Activated T-helper 9 cell treated with anti-CD3 and anti-CD28 coated beads, Interleukin-2, amount 50 U/mL, for 16 hours (primary cell): ENCODE results near the gene AARS2.

Experiments
- DNase-seq: peaks from one replicate; pipeline ENCODE4 v3.0.0-alpha.2; 2020; ENCODE audit warnings: low read depth

The AARS2 gene

DNA sequence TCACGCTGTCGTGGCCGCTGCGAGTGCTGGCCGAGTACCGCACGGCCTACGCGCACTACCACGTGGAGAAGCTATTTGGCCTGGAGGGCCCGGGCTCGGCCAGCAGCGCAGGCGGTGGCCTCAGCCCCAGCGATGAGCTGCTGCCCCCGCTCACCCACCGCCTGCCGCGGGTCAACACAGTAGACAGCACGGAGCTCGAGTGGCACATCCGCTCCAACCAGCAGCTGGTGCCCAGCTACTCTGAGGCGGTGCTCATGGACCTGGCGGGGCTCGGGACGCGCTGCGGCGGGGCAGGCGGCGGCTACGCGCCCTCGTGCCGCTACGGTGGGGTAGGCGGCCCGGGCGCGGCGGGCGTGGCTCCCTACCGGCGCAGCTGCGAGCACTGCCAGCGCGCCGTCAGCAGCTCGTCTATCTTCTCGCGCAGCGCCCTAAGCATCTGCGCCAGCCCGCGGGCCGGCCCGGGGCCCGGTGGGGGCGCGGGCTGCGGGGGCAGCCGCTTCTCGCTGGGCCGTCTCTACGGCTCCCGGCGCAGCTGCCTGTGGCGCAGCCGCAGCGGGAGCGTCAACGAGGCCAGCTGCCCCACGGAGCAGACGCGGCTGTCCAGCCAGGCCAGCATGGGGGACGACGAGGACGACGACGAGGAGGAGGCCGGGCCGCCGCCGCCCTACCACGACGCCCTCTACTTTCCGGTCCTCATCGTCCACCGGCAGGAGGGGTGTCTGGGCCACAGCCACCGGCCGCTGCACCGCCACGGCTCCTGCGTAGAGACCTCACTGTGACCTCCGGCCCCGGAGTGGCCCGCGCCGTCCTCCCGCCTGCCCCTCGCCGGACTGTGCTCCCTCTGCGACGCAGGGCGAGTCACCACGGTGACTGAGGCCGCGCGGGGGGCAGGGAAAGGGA lies 37.1 kb downstream of the AARS2 start:
- DNase-seq = no peak

DNA sequence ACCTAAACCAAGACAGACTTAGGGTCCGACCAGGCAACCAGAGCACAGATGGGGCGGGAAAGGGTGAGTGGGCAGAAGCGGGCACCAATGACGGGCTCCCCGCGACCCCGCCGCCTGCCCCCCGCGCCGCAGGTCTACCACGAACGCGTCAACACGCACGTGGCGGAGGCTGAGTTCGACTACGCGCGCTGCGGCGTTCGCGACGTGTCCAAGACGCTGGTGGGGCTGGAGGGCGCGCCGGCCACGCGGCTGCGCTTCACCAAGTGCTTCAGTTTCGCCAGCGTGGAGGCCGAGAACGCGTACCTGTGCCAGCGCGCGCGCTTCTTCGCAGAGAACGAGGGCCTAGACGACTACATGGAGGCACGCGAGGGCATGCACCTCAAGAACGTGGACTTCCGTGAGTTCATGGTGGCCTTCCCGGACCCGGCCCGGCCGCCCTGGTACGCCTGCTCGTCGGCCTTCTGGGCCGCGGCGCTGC lies 37.8 kb downstream of the AARS2 start:
- DNase-seq = no peak

DNA sequence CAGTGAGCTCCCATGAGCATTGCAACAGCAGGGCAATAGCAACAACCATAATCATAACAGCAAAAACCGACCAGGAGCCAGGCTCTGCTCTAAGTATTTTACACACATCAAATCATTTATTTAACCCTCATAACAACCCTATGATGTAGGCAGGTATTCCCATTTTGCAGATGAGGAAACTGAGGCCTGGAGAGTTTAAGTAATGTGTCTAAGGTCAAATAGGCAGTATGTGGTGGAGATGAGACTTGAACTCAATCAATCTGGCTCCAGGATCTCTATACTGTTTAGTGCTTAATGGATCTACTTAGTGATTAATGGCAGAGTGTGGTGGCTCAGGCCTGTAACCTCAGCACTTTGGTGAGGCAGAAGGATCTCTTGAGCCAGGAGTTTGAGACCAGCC lies 39.5 kb downstream of the AARS2 start:
- DNase-seq = no peak

DNA sequence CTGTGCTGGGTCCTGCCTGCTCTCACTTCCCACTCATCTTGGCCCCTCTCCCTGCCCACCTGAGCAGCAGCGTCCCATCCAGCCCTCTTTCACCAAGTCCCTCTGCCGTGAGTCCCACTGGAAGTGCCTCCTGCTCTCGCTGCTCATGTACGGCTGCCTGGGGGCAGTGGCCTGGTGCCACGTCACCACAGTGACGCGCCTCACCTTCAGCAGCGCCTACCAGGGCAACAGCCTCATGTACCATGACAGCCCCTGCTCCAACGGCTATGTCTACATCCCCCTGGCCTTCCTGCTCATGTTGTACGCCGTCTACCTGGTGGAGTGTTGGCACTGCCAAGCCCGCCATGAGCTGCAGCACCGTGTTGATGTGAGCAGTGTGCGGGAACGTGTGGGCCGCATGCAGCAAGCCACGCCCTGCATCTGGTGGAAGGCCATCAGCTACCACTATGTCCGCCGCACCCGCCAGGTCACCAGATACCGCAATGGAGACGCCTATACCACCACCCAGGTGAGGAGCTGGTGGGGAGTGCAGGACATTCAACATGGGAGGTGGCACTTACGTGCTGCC lies 40.1 kb downstream of the AARS2 start:
- no peak for DNase-seq

DNA sequence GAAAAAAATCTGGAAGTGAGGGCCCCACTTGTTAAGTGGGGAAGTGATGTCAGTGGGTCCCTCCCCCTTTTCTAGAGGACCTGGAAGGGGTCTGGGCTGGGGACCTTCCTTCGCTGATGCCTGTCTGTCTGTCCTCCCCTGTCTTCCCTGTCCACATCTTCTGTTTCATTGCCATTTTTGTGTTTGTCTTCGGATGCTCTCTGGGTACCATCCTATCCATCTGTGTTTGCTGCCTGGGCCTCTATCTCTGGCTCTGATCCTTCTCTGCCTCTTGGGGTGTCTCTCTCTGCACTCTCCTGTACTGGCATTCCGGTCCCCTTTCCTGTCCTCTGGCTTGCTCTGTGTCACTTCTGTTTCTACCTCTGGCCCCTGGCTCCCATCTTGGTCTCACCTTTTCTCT lies 40.6 kb downstream of the AARS2 start:
- DNase-seq = no peak

DNA sequence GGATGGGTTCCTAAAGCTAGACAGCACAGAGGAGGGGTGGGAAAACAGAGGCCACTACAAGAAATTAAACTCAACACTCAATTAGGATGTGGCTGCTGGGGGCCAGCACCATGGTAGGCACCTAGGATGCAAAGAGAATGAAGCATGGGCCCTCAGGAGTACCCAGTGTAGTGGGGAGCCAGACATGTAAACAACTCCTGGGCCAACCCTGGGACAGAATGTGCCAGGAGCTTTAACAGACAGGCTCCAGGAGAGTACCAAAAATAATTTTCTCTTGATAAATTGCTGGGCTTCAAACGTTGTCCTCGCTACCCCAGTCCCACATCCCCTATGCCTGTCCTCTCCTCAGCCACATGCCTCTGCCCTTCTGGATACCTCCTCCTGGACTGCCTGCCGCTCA lies 41.2 kb downstream of the AARS2 start:
- DNase-seq = no peak

DNA sequence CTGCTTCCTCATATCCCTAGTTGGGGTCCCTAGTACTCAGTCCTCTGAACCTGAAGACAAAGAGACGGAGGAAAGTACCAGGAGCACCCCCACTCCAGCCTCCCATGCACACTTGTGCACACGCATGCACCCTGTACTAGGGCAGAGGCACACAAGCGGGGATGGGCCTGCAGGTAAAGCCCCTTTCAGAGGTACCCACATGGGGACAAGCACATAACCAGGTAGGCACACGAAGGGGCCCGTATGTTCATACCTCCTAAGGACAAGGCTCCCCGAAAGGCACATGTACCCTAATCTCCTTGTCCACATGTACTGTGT lies 41.8 kb downstream of the AARS2 start:
- DNase-seq = no peak

DNA sequence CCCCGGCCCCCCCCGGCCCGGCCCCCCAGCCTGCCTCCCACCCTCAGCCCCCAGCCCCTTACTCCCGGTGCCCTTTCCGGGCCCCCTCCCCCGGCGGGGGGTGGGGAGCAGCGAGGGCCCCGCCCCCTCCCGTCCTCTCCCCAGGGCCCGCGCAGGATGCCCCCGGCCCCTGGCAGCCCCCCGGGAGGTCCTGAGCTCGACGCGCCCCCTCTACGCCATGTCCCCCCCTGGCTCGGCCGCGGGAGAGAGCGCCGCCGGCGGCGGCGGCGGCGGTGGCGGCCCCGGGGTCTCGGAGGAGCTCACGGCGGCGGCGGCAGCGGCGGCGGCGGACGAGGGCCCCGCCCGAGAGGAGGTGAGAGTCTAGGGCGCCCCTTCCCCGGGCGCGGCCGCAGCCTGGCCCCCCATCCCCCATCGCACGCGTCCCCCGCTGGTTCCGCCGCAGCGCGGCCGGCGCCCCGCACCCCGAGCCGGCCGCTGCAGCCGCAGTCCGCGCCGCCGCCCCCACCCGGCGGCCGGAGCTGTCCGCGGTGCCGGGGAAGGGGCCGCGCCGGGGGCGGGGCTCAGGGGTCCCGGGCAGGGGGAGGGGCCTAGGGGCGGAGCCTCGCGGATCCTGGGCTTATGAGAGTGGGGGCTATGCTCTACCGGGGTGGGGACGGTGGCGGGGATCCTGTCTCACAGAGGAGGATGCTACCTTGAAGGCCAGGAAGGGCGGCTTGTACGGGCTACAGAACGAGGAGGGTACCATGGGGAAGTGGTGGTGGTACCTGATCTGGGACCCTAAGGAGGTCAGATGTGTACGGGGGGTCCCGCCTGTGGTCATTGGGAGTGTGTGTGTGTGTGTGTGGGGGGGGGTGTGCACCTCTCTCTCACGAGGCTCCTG lies 42.4 kb downstream of the AARS2 start:
- no peak for DNase-seq

DNA sequence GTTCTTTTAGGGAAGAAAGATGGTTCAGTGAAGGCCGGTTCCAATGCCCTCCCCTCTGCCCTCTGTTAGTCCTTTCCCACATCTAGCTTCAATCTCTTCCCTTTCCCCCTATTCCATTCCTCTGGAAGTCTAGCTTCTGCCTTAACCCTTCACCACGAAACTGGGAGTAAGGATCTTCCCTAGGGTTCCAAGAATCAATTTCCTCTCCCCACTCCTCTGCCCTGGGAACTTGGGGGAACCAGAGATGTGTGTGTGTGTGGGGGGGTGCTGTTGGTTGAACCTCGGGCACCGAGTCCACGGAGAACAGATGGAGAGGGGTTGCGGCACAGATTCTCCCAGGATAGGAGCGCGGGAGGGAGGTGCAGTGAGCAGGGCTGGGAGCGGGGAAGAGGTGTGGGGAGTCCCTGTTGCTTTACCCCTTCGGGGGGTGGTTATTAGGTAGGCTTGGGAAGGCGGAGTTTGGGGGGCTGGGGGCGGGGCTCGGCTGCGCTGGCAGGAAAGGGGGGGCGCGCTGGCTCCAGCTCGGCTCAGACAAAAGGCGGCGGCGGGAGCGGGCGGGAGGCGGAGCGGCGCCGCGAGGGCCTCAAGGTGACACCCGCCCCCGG lies 43.1 kb downstream of the AARS2 start, which contains the start of gene TMEM151B:
TSS of gene TMEM151B (plus strand) at position 530 of the 605 bp plus-strand sequence. CDS start 293 bp downstream, outside the sequence.
- DNase-seq = no peak

DNA sequence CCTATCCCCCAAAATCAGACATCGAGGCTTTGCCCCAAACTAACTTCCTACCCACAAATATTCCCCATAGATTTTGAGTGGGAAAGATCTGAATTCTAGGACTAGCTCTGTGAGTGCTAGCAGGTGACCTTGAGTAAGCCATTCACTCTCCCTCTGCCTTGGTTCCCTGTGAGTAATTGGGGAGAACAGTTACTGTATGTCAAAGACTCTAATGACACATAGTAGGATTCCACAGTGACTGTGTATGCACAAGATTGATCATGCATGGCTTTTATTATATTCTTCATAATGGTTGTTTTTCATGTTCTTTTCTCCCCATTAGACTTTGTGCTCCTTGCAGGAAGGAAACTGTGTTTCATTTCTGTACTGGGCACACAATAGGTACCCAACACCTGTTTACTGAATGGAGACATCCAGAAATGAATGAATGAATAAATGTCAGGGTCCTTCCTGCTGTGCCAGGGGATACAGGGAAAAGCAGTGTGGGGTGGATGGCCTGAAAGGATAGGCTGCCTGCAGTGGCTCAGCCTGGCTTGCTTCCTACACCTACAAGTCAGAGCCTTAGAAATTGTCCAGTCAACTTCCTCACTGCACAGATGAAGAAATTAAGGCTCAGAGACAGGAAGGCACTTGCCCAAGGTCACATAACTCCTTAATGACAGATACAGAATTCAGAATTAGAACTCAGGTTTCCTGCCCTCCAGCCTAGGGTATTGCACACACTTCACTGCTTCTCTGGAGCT lies 43.8 kb downstream of the AARS2 start:
- DNase-seq = no peak

DNA sequence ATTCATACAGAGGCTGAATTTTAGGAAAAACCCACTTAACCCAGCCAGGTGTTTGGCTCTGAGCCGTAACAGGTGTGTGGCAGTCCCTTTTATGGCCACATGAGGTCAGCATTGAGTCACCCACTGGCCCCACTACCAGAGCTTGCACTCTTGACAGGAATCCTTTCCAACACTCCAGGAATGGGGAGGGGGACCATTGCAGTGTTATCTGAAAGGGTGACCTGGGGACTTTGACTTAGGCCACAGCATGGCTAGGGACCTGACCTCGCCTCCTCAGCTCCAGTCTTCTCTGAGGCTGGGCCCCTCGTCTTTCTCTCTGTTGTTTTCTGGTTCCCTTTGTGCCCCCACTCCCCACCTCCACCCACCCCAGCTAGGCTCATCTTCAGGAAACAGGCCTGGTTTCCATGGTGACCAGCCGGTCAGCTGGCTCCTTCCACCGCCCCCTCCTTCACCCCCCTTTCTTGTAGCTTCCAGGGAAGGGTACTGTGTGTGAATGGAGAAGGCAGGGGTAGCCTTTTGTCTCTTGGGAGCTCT lies 45.0 kb downstream of the AARS2 start:
- DNase-seq = no peak

DNA sequence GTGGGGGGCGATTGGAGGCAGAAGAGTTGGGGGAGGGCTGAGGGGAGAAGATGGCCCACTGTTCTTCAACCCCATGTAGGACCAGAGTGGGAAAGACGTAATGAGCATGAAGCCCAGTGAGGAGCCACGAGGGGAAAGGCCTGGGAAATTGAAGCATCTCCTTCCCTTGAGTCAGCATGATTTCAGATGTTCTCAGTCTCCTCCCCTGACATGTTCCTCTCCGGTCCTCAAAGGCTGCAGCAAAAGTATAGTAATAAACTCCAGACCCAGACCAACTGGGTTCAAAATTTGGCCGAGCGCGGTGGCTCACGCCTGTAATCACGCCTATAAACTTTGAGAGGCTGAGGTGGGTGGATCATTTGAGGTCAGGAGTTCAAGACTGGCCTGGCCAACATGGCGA lies 45.9 kb downstream of the AARS2 start:
- DNase-seq = no peak

DNA sequence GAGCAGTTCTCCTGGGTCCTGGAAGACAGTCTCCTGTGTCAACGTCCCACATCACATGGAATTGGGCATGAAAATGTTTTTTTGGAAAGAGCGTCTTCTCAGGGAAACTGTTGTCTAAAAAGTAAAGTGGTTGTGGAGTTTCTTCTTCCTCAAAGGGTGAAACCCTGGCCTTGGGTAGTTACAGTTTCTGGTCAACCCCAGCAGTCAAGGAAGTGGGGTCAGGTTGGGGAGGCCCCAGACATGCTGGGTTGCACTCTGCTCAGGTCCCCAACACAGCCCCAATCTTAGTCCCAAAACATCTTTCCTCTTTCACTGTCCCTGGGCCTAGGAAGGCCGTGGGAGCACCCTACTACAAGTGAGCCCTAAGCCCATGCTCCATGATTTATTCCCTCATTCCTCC lies 46.8 kb downstream of the AARS2 start:
- DNase-seq = no peak

DNA sequence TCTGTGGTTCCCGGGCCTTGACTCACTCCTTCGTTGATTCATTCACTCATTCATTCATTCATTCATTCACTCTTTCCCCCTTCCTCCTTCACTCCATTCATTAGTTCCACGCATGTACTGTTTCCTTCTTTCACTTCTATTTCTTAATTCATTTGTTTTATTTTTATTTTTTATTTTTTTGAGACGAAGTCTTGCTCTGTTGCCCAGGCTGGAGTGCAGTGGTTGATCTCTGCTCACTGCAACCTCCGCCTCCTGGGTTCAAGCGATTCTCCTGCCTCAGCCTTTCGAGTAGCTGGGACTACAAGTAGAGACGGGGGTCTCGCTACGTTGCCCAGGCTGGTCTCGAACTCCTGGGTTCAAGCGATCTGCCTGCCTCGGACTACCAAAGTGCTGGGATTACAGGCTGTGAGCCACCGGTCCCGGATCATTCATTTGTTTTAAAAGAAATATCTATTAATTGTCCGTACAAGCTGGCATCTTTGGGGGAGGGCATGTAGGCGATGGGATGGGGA lies 47.4 kb downstream of the AARS2 start:
- DNase-seq = no peak

DNA sequence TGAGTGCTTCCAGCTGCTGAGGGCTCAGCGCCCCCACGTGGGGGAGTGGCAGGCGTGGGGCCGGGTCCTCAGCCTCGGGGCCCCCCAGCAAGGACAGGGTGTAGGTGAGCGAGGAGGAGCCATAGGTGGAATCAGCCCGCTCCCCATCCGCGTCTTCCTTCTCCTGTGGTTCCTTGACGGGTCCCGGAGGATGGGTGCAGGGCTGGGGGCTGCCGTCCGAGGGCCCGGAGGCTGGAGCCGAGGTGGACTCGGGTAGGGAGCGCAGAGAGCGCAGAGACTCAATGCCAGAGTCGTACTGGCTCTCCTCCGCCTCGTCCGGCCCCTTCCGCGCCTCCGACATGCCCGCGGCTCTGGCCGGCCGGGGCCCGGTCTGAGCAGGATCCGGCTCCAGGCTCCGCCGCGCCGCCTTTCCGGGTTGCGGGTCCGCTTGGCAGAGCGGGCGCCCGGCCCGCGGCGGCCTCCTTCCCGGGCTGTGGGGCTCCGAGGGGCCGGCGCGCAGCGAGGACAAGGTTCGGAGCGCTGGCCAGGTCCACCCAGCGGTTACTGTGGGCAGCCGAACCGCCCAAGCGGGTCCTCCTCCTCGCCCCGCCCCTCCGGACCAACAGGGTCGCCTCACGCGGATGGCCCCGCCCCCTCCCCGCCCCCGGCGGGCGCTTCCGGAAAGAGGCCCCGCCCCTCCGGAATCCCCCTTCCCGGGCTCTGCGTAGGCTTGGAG lies 48.0 kb downstream of the AARS2 start, which contains the start of gene NFKBIE:
TSS of gene NFKBIE (minus strand) at position 545 of the 715 bp plus-strand sequence. CDS start at position 340, 205 bp downstream.
- peak; percentile 97 for DNase-seq

DNA sequence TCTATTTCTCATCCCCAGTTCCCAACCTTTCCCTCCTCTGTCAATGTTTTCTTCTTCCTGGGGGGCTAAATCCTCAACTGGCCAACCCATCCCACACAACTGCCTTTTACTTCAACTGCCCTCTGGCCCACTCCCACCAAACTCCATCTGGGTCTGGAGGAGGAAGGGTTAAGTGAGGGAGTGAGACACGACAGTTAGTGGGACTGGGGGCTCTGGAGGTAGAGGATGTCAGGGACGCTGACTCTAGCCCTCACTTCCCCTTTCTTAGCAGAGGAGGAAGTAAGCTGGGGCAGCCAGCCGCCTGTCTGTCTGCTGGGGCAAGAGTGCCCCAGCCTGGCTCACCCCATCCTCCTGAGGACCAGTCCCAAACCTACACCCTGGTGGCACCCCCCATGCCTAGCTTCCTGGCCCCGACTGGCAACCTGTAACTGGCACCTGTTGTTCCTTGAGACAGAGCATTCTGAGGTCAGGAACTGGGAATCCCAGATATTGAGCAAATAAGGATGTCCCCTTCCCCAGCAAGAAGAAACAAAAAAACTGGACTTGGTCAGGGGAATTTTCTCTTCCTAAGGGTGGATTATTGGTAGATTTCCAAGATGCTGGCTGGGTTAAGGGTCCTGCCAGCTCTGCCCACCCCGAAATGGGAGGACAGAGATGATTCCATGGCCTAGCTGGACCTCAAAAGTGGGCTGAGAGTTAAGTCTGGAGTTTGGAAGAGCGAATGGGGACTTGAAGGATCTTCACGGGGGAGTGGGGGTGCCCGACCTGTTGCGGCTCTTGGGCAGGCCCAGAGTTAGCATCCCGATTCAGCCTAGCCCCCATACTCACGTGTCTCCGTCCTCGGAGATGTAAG lies 48.8 kb downstream of the AARS2 start:
- DNase-seq = no peak

DNA sequence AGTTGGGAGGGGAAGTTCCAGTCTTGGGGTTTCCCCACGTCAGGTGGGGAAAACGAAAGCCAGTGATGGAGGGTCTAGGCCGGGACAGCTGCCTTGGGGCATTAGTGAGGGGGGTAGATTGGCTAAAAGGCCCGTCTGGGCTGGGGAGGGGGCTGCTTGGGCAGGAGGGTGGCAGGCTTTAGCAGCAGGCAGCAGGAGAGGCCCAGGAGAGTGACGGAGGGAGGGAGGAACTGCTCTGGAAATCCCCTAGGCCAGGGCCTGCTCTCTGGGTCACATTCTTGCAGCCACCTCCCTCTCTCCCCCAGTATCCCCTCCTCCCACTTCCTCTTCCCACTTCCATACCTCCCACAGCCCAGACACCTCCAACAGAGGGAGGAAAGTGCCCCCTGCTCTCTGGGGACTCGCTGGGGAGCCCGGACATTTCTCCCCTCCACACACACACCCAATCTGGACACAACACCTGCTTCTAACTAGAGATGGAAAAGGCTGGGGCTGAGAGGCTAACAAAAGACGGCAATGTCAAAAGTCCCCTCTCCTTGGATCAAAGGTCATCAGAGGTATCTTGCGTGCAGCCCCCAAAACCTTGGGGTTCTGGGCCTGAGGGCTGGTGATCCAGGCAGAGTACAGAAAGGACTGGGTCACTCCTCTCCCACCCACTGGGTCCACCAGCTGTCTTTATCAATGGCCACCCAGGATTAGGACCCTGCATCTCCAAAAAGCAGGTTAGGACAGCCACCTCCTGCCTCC lies 49.6 kb downstream of the AARS2 start:
- no peak for DNase-seq
